Tibial artery (tissue), 4 donors: ENCODE results near the gene IFT27.

Source experiments
- DNase-seq, 2 donors: peaks; one replicate each; pipeline ENCODE4 v3.0.0-alpha.2; 2019
- H3K27ac ChIP-seq, 2 donors: fragments of 200-600 bp; sonication (generic) in 1 of 2; 1 replicate in 1 of 2; 2 replicates in 1 of 2; pipeline ENCODE4 v1.5.1; 2018 to 2019; ENCODE audit warnings: mild to moderate bottlenecking in 1 of 2
- H3K27me3 ChIP-seq, 2 donors: fragments of 200-600 bp; sonication (generic) in 1 of 2; one replicate each; pipeline versions ENCODE4 v1.5.1 to v1.6.0; 2016 to 2019
- H3K36me3 ChIP-seq, 3 donors: fragments of 200-600 bp; sonication (generic) in 2 of 3; one replicate each; pipeline ENCODE4 v1.5.1; 2016 to 2019; ENCODE audit warnings: mild to moderate bottlenecking in 2 of 3
- H3K4me1 ChIP-seq, 4 donors: fragments of 200-600 bp; sonication (generic) in 2 of 4; 1 replicate in 3 of 4; 2 replicates in 1 of 4; pipeline ENCODE4 v1.5.1; 2016 to 2019
- H3K4me3 ChIP-seq, 2 donors: fragments of 200-600 bp; sonication (generic) in 1 of 2; 1 replicate in 1 of 2; 2 replicates in 1 of 2; pipeline ENCODE4 v1.5.1; 2018 to 2019; ENCODE audit warnings: mild to moderate bottlenecking in 2 of 2
- H3K9me3 ChIP-seq, 3 donors: fragments of 200-600 bp; sonication (generic) in 1 of 3; one replicate each; pipeline ENCODE4 v1.5.1; 2016 to 2019
- CTCF ChIP-seq, 2 experiments: fragments of 200-600 bp in 1 of 2; fragments of 450-650 bp in 1 of 2; IDR thresholded peaks; one replicate each; pipeline ENCODE4 v1.5.1; 2017 to 2019; ENCODE audit warnings: antibody characterized with exemption in 2 of 2, mild to moderate bottlenecking in 1 of 2, moderate library complexity in 1 of 2
- intact Hi-C: fragments of 100-400 bp; cut with DNase I; formaldehyde crosslinking; loops from one replicate; pipeline ENCODE4 v1.15.0; 2023; ENCODE audit warnings: low total_unique reads

Gene IFT27

GRCh38 chr22:36714110-36714509, 61.8 kb downstream of the IFT27 start:
- no peaks in the 10 kb centered on the region for H3K36me3 ChIP-seq
- H3K27me3 ChIP-seq = peaks cover 0 to 41% of the 10 kb centered on the region in 2 donors
- TF ChIP-seq CTCF (IDR thresholded peaks at IDR 0.05) = no peak
- DNase-seq = no peak
- no peak overlapping the region for H3K27ac ChIP-seq
- intact Hi-C loops = no loop called here
- no peaks in the 10 kb centered on the region for H3K9me3 ChIP-seq
- no peaks in the 10 kb centered on the region for H3K4me1 ChIP-seq
- H3K4me3 ChIP-seq = no peak overlapping the region

- no peak overlapping the region for H3K27ac ChIP-seq
- H3K9me3 ChIP-seq = no peaks in the 10 kb centered on the region
- no peaks in the 10 kb centered on the region for H3K4me1 ChIP-seq
- peaks cover 0 to 41% of the 10 kb centered on the region in 2 donors for H3K27me3 ChIP-seq
- H3K36me3 ChIP-seq = no peaks in the 10 kb centered on the region
- no peak overlapping the region for H3K4me3 ChIP-seq
- no peak for DNase-seq
- TF ChIP-seq CTCF (IDR thresholded peaks at IDR 0.05) = no peak
- intact Hi-C loops = no loop called here
These were observed 62.5 kb downstream of the IFT27 start for GRCh38 chr22:36713436-36713835.
